KOPT-K1 (cell line): ENCODE measurements around the gene MAOB.
"Not testable (repeated sequence)": the region's sequence is repeated elsewhere in the genome, so short reads cannot be mapped to it uniquely, and the experiment has no call there.

Experiments
- H3K27ac ChIP-seq: fragments of 200-600 bp; sonication (generic); 2 replicates; pipeline ENCODE4 v1.5.1; 2016; ENCODE audit warnings: antibody characterized with exemption, mild to moderate bottlenecking, low read depth, low read length; ENCODE audit not compliant: poor library complexity, severe bottlenecking
- H3K36me3 ChIP-seq: fragments of 200-600 bp; sonication (generic); 2 replicates; pipeline ENCODE4 v1.5.1; 2017; ENCODE audit warnings: antibody characterized with exemption, mild to moderate bottlenecking, low read length, moderate library complexity; ENCODE audit not compliant: insufficient read depth
- H3K9me3 ChIP-seq: fragments of 200-600 bp; sonication (generic); 2 replicates; pipeline ENCODE4 v1.5.1; 2017; ENCODE audit warnings: antibody characterized with exemption, low read length, mild to moderate bottlenecking; ENCODE audit not compliant: insufficient read depth, poor library complexity, severe bottlenecking

Gene MAOB

DNA sequence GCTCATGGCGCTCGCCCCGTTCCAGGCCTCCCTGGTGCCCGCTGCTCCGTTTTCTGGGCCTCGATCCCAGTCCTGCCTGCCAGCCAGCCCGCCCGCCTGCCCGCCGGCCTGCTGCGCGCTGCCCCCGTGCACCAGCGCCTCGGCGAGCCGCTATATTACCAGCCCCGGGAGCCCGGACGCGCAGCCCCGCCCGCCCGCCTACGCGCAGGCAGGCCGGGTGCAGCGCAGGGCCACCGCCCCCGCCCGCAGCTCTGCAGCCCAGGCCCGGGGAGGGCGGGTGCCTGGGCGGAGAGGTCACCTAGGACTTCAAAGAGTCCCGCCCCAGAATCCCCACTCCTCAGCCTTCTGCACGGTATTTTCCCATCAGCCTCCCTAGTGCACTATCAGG lies at the start of gene MAOB:
Gene MAOB (minus strand): TSS at position 157 of the 388 bp plus-strand sequence. CDS start 151 bp downstream, at position 6.
- Histone ChIP-seq H3K27ac (no peak within 1 kb of the TSS), H3K9me3 (no peaks in the 10 kb centered on the region), H3K36me3 (no peaks in the 10 kb centered on the region)

DNA sequence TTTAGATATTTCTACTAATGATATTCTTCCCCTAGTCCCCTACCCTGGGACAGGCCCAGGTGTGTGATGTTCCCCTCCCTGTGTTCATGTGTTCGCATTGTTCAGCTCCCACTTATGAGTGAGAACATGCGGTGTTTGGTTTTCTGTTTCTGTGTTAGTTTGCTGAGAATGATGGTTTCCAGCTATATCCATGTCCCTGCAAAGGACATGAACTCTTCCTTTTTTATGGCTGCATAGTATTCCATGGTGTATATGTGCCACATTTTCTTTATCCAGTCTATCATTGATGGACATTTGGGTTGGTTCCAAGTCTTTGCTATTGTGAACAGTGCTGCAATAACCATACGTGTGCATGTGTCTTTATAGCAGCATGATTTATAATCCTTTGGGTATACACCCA lies 39.8 kb upstream of the MAOB start:
- not testable (repeated sequence) for H3K9me3 ChIP-seq

DNA sequence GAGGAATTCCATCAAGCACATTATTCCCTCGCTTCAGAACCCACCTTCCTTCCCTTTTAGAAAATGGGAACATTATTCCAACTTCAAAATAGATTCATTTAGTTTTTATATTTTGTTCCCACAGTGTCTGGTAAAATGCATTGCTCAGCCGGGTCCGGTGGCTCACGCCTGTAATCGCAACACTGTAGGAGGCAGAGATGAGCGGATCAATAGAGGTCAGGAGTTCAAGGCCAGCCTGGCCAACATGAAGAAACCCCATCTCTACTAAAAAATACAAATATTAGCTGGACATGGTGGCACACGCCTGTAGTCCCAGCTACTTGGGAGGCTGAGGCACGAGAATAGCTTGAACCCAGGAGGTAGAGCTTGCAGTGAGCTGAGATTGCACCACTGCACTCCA lies 28.5 kb upstream of the MAOB start:
- H3K27ac ChIP-seq, H3K36me3 ChIP-seq, H3K9me3 ChIP-seq: not testable (repeated sequence)

More for the DNA sequence above, 39.8 kb upstream of the MAOB start:
- not testable (repeated sequence) for H3K36me3 ChIP-seq, H3K27ac ChIP-seq

DNA sequence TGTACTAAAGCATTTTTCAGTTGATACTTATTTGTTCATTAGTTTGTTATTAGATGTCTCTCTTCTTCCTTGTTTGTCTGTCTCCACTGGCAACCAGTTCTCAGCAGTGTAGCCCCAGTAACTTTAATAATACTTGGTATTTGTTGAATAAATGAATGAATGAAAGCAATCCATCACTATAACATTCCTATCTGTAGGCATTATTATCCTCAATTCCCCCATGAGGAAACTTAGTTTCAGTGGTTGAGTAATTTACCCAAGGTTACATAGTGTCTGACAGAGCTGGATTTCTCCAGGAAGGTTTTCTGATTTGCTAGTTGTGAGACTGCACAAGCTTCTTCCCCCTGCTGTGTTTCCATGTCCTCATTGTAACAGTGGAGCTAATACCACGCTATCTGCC lies 27.8 kb upstream of the MAOB start:
- Histone ChIP-seq H3K27ac (no peak overlapping the region), H3K36me3 (no peaks in the 10 kb centered on the region), H3K9me3 (no peaks in the 10 kb centered on the region)

DNA sequence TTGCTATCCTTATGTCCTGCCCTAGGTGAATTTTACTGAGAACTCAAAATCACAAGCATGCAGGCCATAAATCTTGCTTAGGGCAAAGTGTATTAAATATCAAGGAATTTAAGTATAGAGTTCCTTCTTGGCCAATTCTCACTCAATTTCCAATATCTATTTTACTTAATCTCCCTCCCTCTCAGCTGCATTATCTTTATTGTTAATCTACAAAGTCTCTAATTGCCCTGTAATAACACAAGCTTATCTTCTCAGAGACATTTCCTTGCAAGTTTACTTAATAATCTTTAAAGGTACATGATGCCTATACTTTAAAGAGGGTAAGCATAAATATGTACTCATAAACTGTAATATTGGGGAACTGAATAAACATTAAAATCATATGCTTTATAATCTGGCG lies 26.9 kb upstream of the MAOB start:
- no peaks in the 10 kb centered on the region for H3K36me3 ChIP-seq

DNA sequence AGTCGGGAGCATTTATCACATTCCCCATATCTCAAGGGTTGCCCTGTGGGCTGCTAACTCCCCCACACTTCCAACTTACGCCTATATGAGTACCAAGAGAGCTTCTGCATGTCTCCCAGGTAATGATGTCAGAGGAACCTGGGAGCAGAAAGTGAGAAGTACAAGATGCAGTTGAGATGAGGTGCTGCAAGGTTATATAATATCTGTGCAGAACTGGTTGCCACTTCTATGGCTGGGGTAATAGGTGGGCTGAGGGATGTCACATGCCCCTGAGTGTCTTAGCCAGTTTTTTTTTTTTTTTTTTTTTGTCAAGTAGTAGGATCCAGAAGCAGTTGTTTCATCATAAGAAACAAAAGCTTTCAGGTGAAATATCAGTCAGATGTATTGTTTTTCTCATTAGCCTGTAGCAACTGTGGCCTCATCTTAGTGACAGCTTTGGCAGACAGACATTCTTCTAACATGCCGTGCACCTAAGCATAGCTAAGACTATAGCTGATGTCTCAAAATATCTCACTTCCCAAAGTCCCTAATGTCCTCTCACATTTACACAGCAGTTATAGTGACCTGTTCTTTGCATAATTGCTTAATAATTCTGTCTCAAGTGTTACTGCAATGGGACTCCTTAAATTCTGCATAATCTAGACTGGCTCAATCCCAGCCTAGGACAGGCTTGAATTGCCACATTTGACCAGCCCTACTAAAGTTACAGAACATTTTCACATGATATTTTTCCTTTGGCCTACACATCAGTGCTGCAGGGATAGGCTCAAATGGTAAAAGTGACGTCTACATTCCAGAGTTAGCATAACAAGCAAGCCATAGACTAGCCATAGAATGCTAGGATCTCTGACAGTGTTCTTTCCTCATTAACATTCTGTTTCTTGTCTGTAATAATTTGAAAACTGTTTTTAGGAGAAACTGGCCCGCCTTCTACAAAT lies 17.9 kb upstream of the MAOB start:
- Histone ChIP-seq H3K27ac (no peak overlapping the region), H3K36me3 (no peaks in the 10 kb centered on the region), H3K9me3 (no peaks in the 10 kb centered on the region)

More for the DNA sequence above, 26.9 kb upstream of the MAOB start:
- Histone ChIP-seq H3K9me3 (no peaks in the 10 kb centered on the region), H3K27ac (no peak overlapping the region)

DNA sequence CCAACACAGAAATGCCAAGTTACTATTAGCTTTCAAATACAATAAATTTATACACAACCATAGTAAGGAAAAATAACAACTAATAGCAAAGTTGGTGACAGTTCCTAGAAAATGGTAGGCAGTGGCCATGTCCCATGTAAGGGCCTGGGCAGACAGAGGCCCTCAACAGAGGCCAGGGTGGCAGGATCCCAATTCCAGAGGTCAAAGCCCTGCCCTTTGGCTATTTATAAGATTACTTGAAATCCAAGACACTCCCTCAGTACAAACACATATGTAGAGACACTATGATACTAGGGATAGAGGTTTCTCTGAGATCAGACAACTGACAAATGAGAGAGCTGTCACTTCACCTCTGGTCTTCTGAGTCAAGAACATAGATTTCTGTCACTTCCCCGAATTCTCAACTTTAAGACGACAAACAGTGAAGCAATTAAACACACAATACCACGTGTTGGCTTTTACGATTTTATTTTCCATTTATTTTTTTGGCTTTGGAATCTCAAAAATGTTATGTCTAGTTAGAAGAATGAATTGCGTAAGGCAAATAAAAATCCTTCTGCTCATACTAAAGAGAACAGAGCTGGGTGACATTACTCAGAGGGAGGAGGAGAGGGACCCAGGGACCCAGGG lies 16.3 kb upstream of the MAOB start:
- no peak overlapping the region for H3K27ac ChIP-seq
- no peaks in the 10 kb centered on the region for H3K36me3 ChIP-seq

DNA sequence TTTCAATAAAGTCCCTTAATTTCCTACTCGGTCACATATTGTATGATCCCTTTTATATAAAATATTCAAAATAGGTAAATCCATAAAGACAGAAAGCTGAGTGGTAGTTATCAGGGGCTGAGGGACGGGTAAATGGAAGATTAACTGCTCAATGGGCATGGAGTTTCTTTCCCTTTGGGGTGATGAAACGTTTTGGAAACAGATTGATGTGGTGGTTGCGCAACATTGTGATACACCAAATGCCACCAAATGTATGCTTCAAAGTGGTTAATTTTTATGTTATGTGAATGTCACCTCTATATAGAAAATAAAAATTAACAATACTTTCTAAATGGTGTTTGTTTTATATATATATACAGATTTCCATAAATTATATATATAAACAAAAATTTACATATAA lies 15.0 kb upstream of the MAOB start:
- Histone ChIP-seq H3K9me3 (no peaks in the 10 kb centered on the region), H3K27ac (no peak overlapping the region), H3K36me3 (no peaks in the 10 kb centered on the region)

More for the DNA sequence above, 16.3 kb upstream of the MAOB start:
- no peaks in the 10 kb centered on the region for H3K9me3 ChIP-seq

DNA sequence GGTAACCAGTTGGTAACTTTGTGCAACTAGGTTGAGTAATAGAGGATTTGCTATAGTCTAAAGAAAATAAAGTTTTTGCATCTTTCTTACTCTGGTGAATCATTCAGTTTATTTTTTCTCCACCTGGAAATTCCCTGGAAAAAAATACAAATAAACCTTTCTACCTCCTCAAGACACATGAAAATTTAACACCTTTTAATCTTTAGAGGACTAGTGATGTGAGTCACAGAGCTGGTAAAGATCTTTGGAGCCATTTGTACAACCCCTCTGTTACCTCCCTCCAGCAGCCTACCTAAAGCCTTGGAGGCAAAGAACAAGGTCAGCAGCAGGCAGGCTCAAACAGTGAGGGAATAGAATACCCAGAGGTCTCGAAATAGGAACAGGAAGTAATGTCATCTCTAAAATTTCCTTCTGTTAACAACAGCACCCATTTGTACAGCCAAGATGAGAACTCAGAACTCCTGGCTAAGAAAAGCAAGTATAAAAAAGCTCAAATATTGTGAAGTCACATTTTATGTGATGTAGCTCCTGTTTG lies 10.2 kb upstream of the MAOB start:
- H3K27ac ChIP-seq, result no peak overlapping the region
- no peaks in the 10 kb centered on the region for H3K36me3 ChIP-seq
- H3K9me3 ChIP-seq, result no peaks in the 10 kb centered on the region

DNA sequence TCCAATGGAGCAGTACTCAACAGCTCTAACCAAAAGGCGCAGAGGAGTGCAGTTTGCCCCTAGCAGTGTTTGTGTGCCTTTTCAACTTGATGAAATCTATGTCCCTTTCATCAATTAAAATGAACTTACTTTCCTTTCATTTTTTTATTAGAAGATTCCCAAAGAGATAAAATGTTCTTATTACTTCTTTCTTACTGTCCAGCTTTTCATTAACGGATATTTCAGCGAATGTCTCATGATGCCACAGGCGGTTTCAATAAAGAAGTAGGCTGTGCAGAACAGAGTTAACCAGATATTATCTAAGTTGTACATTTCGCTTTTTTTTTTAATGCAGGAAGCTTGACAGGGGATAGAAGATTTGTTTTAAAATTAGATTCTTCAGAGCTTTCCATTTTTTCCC lies 3.4 kb upstream of the MAOB start:
- H3K9me3 ChIP-seq, result no peaks in the 10 kb centered on the region
- H3K27ac ChIP-seq, result no peak overlapping the region
- no peaks in the 10 kb centered on the region for H3K36me3 ChIP-seq

DNA sequence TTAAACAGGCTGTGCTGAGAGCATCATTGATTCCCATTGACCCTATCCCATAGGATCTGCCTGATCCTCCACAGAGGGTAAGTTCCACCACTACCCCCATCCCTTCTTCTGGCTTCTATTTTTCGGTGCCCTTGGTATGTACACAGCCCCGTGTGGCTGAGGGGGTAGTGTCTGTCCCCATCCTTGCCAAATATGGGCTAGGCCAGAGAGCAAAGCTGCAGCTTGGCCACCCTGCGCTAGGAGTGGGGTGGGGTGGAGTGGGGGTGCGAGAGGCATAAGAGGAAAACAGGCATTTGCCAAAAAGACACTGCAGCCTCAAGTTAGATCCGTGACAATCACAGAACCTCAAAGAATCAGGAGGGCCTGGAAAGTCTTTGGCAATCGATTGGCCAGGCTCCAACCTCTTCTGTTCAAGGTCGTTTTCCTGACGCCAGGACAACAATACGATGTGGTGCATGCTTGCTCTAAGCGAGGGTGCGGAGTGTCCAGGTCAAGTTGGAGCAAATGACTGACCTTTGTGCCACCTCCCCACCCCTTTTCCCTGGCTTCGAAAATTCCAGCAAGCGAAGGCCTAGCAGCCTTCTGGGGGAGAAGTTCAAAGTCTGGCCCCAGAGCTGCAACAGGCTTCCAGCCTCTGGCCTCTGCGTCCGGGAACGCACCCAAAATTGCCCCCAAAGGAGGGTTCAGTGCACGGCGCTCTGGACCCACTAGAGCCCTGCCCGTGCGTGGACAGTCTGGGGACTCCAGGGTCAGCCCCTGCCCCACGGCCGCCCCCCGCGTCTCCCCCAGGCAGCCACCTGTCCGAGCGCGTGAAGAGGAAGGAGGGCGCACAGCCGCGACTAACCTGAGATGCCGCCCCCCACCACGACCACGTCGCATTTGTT lies 598 bp downstream of the MAOB start:
- Histone ChIP-seq H3K27ac (no peak overlapping the region), H3K36me3 (no peaks in the 10 kb centered on the region), H3K9me3 (no peaks in the 10 kb centered on the region)

DNA sequence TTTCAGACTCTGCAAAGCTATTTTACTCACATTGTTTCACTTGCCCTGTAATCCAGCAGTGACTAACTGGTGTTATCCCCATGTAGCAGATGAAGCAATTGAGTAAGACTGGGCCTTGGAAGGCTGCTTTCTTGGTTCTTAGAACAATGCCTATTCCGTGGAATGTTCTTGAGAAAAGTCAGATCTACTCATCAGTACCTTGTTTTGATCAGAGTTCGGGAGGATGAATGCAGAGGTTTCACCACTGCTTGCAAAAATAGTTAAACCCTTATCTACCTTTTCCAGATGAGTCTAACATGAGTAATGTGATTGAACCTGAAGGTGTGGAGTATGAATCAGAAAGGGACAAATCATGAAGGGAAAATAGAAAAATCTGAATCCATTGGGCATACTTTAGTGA lies 1.8 kb downstream of the MAOB start:
- Histone ChIP-seq H3K36me3 (no peaks in the 10 kb centered on the region), H3K27ac (no peak overlapping the region), H3K9me3 (no peaks in the 10 kb centered on the region)

DNA sequence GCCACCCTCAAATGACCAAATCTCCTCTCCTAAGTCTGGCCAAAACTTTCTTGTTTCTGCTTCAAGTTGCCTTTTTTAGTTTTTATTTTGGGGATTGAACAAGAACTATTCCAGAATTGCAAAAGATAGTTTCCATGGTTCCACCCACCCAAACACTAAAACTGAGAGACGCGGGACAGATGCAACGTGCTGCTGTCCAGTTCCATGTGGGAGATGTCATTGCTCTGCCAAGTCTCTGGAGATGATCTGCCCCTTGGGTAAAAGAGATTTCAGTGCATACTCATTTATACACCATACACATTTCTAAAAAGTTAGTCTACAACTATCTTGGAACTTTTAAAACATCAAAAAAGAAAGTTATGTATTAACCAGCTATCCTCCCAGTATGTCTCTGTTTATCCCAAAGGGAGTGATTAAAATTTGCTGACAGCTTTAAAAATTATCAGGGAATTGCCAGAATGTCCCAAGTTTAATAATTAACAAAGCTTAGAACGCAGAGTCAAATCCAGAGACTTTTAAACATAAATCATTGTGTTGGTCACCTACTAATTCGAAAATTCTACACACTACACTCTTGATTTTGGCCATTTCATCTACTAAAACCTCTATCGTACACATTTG lies 3.2 kb downstream of the MAOB start:
- H3K27ac ChIP-seq, result no peak overlapping the region
- H3K36me3 ChIP-seq, result no peaks in the 10 kb centered on the region
- H3K9me3 ChIP-seq, result no peaks in the 10 kb centered on the region

DNA sequence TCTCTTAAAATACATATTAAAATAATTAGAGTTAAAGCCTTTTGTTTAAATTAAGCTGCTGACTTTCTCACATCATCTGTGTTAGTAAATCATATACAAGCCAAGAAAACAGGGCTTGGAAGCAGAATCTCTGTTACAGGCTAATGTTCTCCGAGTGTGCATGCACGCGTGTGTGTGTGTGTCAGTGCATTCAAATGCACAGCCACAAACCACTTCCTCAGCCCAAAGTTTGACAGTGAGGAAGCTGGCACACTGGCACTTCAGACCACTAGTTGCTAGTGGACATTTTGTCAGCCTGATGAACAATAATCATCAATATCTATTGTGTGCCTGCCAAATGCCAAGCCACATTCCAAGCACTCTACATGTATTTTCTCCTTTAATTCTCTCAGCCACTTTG lies 5.6 kb downstream of the MAOB start:
- Histone ChIP-seq H3K9me3 (no peaks in the 10 kb centered on the region), H3K36me3 (no peaks in the 10 kb centered on the region), H3K27ac (no peak overlapping the region)
